B cell (primary cell): ENCODE measurements around the gene LSMEM2. TPM values are rescaled to one million over a fixed set of nuclear protein-coding genes. Genes with fewer than 3 reads are reported as not detected.

Experiments used
- ATAC-seq: fragments of 200-7000 bp; cut with Tn5 transposase; one replicate; pipeline ENCODE4 v1.10.0; 2021; ENCODE audit warnings: low read depth, mild to moderate bottlenecking, moderate number of reproducible peaks, moderate library complexity
- CTCF ChIA-PET: fragments of 350-600 bp; sonication (Branson Sonifier 250); formaldehyde crosslinking; loops from one replicate; lab custom pipeline; 2021; ENCODE audit warnings: antibody characterized with exemption, inconsistent platforms; lab: Charles Lee
- POLR2A ChIA-PET: fragments of 350-600 bp; sonication (Branson Sonifier 250); formaldehyde crosslinking; loops from one replicate; lab custom pipeline; 2021; ENCODE audit warnings: antibody characterized with exemption; lab: Charles Lee
- DNase-seq: peaks from one replicate; pipeline ENCODE4 v3.0.0; 2013
- H2AFZ ChIP-seq: 2 replicates; pipeline ENCODE4 v1.6.1; 2012; ENCODE audit warnings: mild to moderate bottlenecking, low read depth, low read length; ENCODE audit not compliant: insufficient read depth, poor library complexity, severe bottlenecking
- H3K27ac ChIP-seq, 2 donors: 1 replicate in 1 of 2; 2 replicates in 1 of 2; pipeline ENCODE4 v1.5.1; 2012 to 2013; ENCODE audit warnings: low read length in 2 of 2, mild to moderate bottlenecking in 2 of 2, moderate library complexity in 1 of 2
- H3K27me3 ChIP-seq, 4 experiments: fragments of 200-600 bp in 1 of 4; sonication (generic) in 1 of 4; replicated peaks in 1 of 4; 1 replicate in 2 of 4; 2 replicates in 2 of 4; pipeline versions ENCODE4 v1.6.1 to v1.7.0; 2013 to 2016; ENCODE audit warnings: low read length in 3 of 4, mild to moderate bottlenecking in 2 of 4, mixed read lengths in 1 of 4, moderate library complexity in 1 of 4; ENCODE audit not compliant: insufficient read depth in 4 of 4, control insufficient read depth in 3 of 4; ENCODE audit errors: control extremely low read depth in 1 of 4
- H3K36me3 ChIP-seq, 2 experiments: replicated peaks in 1 of 2; 1 replicate in 1 of 2; 2 replicates in 1 of 2; pipeline versions ENCODE4 v1.6.1 to v1.7.1; 2013; ENCODE audit warnings: low read length in 1 of 2; ENCODE audit not compliant: insufficient read depth in 2 of 2, control insufficient read depth in 1 of 2; ENCODE audit errors: control extremely low read depth in 1 of 2, extremely low read depth in 1 of 2
- H3K4me1 ChIP-seq, 2 donors: fragments of 200-600 bp in 1 of 2; sonication (generic) in 1 of 2; 1 replicate in 1 of 2; 2 replicates in 1 of 2; pipeline versions ENCODE4 v1.5.1 to v1.6.1; 2013 to 2017; ENCODE audit warnings: low read length in 2 of 2; ENCODE audit not compliant: control insufficient read depth in 2 of 2, insufficient read depth in 2 of 2
- H3K4me2 ChIP-seq: replicated peaks from 2 replicates; pipeline ENCODE3; 2012; ENCODE audit warnings: mild to moderate bottlenecking, low read depth, low read length; ENCODE audit not compliant: poor library complexity, severe bottlenecking
- H3K4me3 ChIP-seq, 5 experiments: fragments of 200-600 bp in 1 of 5; sonication (generic) in 1 of 5; 1 replicate in 3 of 5; 2 replicates in 2 of 5; pipeline versions ENCODE4 v1.5.1 to v1.7.0; 2011 to 2016; ENCODE audit warnings: low read length in 4 of 5, mild to moderate bottlenecking in 4 of 5, low read depth in 2 of 5, control low read depth in 1 of 5, moderate library complexity in 1 of 5; ENCODE audit not compliant: insufficient read depth in 1 of 5; ENCODE audit errors: control extremely low read depth in 1 of 5, extremely low read depth in 1 of 5
- H3K79me2 ChIP-seq: fragments of 200-600 bp; sonication (generic); one replicate; pipeline ENCODE4 v1.6.0; 2016; ENCODE audit warnings: low read length; ENCODE audit not compliant: control insufficient read depth, insufficient read depth
- H3K9ac ChIP-seq: fragments of 200-600 bp; sonication (generic); 2 replicates; pipeline ENCODE4 v1.6.1; 2017; ENCODE audit warnings: mild to moderate bottlenecking, low read length, moderate library complexity
- H3K9me3 ChIP-seq, 3 donors: one replicate each; pipeline versions ENCODE4 v1.6.1 to v1.7.1; 2013; ENCODE audit warnings: low read length in 2 of 3; ENCODE audit not compliant: control insufficient read depth in 2 of 3, insufficient read depth in 1 of 3; ENCODE audit errors: control extremely low read depth in 1 of 3
- H4K20me1 ChIP-seq: 2 replicates; pipeline ENCODE4 v1.6.0; 2012; ENCODE audit warnings: mild to moderate bottlenecking, low read length; ENCODE audit not compliant: insufficient read depth, control insufficient read depth, poor library complexity, severe bottlenecking
- H3K27ac Mint-ChIP-seq: one replicate; pipeline ENCODE4 v1.8.0; 2021; ENCODE audit warnings: mixed read lengths
- H3K27me3 Mint-ChIP-seq: one replicate; pipeline ENCODE4 v1.8.0; 2021; ENCODE audit warnings: mixed read lengths
- H3K4me1 Mint-ChIP-seq: one replicate; pipeline ENCODE4 v1.8.0; 2021; ENCODE audit warnings: mixed read lengths
- H3K4me3 Mint-ChIP-seq: one replicate; pipeline ENCODE4 v1.8.0; 2021; ENCODE audit warnings: mixed read lengths
- H3K9me3 Mint-ChIP-seq: one replicate; pipeline ENCODE4 v1.8.0; 2022; ENCODE audit warnings: mixed read lengths; ENCODE audit not compliant: insufficient read depth
- EZH2 ChIP-seq: IDR thresholded peaks from 2 replicates; pipeline ENCODE4 v1.6.1; 2012; ENCODE audit warnings: borderline replicate concordance, low read depth, mild to moderate bottlenecking, moderate library complexity, low read length; ENCODE audit not compliant: insufficient read depth, poor library complexity, severe bottlenecking
- WGBS: methylation state at CpG from one replicate; pipeline ENCODE4 v1.1.5; 2013; ENCODE audit warnings: missing lambda C conversion rate; ENCODE audit not compliant: insufficient coverage; 5-methylcytosine and 5-hydroxymethylcytosine counted together
- intact Hi-C: fragments of 100-400 bp; cut with micrococcal nuclease; formaldehyde crosslinking; loops from one replicate; pipeline ENCODE4 v1.10.0; 2022
- polyA plus RNA-seq: library from polyadenylated mRNA; depleted of rRNA; stranded (reverse); fragments of >200 nt; gene quantifications from 2 replicates; pipeline ENCODE4 v1.2.3, GENCODE V29; 2012
- total RNA-seq, 2 donors: library from RNA; stranded (reverse); fragments of 120-200 nt in 1 of 2; gene quantifications; 1 replicate in 1 of 2; 2 replicates in 1 of 2; pipeline versions ENCODE4 v1.2.3 to v1.2.4, GENCODE V29; 2013 to 2022
- TF ChIP-seq, protein P1 (sequence below): fragments of 200-600 bp; IDR thresholded peaks from one replicate; pipeline ENCODE4 v1.8.0; 2022; ENCODE audit warnings: antibody characterized with exemption, mild to moderate bottlenecking

Gene LSMEM2
- total and polyA plus RNA-seq, 2 donors (not counting 1 experiment from before 2014, with no cell fraction given) = not detected

DNA sequence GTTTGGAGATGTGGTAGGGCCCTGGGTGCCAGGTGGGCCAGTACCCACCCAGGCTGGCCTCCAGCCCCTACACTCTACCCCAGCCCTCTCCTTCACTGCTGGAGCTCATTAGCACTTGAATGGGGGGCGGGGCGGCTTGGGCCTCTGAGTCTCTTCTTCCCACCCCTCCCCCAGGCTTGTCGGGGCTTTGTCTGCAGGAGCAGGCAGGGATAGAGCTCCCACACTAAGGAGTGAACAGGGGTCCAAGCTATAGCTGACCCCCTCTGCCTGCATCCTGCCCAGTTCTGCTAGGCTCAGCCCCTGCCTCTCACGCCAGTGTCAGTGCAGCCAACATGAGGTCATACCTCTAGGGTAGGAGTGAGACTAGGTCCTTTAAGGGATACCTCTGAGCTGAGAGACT lies 37.7 kb upstream of the LSMEM2 start:
- peaks cover 75% of the 10 kb centered on the region for H3K4me1 Mint-ChIP-seq

More for the DNA sequence above, 37.7 kb upstream of the LSMEM2 start:
- Histone ChIP-seq H3K79me2 (peaks cover 100% of the 10 kb centered on the region), H3K9me3 (no peaks in the 10 kb centered on the region), H4K20me1 (peaks cover 94% of the 10 kb centered on the region), H3K4me2 (peak overlapping the region; percentile 76), H2AFZ (no peak overlapping the region), H3K4me3 (peak overlapping the region in 1 of 5 experiments; percentile 52), H3K27ac (peak overlapping the region; percentile 81 to 91), H3K4me1 (peaks cover 69 to 79% of the 10 kb centered on the region in 2 donors), H3K27me3 (no peaks in the 10 kb centered on the region), H3K36me3 (peaks cover 0 to 38% of the 10 kb centered on the region in 2 experiments), H3K9ac (peak overlapping the region; percentile 61)
- H3K9me3 Mint-ChIP-seq = no peaks in the 10 kb centered on the region
- CTCF ChIA-PET = interaction anchor here (22.2 to 27.3 kb wide), 2 partner anchors 7 to 8 kb away, joined by 596 read pairs; partner anchors contain the start of gene GNAI2
- 68% methylated on average over 4 of the region's 4 CpGs for whole genome bisulfite sequencing
- TF ChIP-seq, protein P1, sequence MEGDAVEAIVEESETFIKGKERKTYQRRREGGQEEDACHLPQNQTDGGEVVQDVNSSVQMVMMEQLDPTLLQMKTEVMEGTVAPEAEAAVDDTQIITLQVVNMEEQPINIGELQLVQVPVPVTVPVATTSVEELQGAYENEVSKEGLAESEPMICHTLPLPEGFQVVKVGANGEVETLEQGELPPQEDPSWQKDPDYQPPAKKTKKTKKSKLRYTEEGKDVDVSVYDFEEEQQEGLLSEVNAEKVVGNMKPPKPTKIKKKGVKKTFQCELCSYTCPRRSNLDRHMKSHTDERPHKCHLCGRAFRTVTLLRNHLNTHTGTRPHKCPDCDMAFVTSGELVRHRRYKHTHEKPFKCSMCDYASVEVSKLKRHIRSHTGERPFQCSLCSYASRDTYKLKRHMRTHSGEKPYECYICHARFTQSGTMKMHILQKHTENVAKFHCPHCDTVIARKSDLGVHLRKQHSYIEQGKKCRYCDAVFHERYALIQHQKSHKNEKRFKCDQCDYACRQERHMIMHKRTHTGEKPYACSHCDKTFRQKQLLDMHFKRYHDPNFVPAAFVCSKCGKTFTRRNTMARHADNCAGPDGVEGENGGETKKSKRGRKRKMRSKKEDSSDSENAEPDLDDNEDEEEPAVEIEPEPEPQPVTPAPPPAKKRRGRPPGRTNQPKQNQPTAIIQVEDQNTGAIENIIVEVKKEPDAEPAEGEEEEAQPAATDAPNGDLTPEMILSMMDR = no peak
- TF ChIP-seq EZH2 = no peak
- ATAC-seq (no peak), DNase-seq (no peak)
- no peaks in the 10 kb centered on the region for H3K27me3 Mint-ChIP-seq
- H3K4me3 Mint-ChIP-seq = peak overlapping the region; percentile 88
- intact Hi-C loops = no loop called here
- POLR2A ChIA-PET = no interaction called here
- peak overlapping the region; percentile 98 for H3K27ac Mint-ChIP-seq
